DOHH2 (cell line): ENCODE measurements around the gene CABYR.

Experiments used
- EZH2phosphoT487 ChIP-seq: fragments of 200-600 bp; sonication (generic); IDR thresholded peaks from 2 replicates; pipeline ENCODE4 v1.6.1; 2017; ENCODE audit warnings: borderline replicate concordance, mild to moderate bottlenecking, antibody characterized with exemption, low read length, moderate library complexity, mixed read lengths
- TF ChIP-seq, protein P1 (sequence below): fragments of 200-600 bp; sonication (generic); IDR thresholded peaks from one replicate; pipeline ENCODE4 v1.5.1; 2014; ENCODE audit warnings: antibody characterized with exemption, mild to moderate bottlenecking, low read depth, low read length; ENCODE audit not compliant: poor library complexity, severe bottlenecking

- TF ChIP-seq, protein P1, sequence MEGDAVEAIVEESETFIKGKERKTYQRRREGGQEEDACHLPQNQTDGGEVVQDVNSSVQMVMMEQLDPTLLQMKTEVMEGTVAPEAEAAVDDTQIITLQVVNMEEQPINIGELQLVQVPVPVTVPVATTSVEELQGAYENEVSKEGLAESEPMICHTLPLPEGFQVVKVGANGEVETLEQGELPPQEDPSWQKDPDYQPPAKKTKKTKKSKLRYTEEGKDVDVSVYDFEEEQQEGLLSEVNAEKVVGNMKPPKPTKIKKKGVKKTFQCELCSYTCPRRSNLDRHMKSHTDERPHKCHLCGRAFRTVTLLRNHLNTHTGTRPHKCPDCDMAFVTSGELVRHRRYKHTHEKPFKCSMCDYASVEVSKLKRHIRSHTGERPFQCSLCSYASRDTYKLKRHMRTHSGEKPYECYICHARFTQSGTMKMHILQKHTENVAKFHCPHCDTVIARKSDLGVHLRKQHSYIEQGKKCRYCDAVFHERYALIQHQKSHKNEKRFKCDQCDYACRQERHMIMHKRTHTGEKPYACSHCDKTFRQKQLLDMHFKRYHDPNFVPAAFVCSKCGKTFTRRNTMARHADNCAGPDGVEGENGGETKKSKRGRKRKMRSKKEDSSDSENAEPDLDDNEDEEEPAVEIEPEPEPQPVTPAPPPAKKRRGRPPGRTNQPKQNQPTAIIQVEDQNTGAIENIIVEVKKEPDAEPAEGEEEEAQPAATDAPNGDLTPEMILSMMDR = no peak
- no peak for TF ChIP-seq EZH2phosphoT487
Observed at GRCh38 chr18:24177499-24178133, 38.8 kb downstream of the CABYR start.
